HL-60/S4 treated with phorbol 12-myristate 13-acetate at 8.2 ng/mL for 4 days and 3 days (cell line): Measurements from ENCODE around the gene ACTC1.
"Not testable (repeated sequence)": the region's sequence is repeated elsewhere in the genome, so short reads cannot be mapped to it uniquely, and the experiment has no call there.

Experiments
- in situ Hi-C: fragments of 300-500 bp; cut with MboI; formaldehyde crosslinking; loops from 2 replicates; pipeline ENCODE4 v1.15.0; 2022; ENCODE audit warnings: low sequenced_read_pairs

Gene ACTC1

DNA sequence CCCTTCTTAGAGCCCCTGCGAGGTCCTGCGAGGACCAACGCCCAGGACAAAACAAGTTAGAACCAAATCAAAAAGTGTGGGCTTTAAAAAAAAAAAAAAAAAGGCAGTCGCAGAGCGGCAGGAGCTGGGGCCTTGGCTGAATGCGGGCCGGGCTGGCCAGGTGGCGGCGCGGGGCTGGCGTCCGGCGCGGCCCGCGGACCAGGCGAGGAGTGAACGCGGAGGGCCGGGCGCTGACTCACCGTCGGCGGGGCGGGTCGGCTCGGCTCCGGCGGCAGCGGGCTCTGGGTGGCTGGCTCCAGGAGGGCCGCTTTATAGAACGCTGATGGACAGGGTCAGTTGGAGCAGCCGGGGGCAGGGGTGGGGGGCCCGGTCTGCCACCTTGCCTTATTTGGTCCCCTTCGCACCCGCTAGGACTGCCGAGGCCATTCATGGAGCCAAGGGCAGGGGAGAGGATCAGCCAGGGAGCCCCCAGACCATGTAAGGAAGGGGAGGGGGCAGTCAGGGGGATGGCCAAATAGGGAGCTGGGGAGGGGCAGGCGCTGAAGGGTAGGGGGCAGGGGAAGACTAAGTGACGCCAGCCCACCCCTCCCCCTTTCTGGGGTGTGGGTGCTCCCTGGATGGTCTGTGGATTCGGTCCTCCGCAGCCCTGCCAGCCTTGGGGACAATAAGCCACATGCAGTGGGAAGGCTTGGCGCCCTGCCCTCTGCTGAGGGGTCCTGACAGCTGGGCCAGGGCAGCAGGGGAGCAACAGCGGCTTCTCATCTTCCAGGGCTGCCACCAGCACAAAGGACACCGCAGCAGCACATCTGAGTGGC is at the start of gene ACTC1:
ACTC1 (minus strand) TSS at position 283 of the 815 bp plus-strand sequence. CDS start 741 bp downstream, outside the sequence.
- in situ Hi-C loops = no loop called here

DNA sequence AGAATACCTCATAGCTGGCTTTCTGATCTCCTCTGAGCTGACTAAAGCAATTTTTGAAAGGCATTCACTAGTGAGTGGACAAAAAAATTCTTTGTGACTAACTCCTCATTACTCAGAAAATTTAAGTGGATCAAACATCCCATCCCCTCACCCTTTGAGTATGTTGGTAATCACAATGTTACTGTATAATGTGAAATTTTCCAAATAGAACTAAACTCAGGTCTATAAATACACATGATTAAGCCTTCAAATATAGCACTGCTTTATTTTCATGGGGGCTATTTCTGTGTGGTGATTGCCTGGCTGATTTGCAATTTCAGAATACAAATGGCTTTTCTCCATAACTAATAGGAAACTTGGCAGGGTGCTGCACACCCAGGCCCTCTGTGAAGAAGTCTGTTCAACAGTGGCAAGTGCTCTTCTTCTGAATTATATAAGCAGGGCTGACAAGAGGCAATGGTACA is 45.9 kb upstream of the ACTC1 start:
- in situ Hi-C loops = no loop called here

DNA sequence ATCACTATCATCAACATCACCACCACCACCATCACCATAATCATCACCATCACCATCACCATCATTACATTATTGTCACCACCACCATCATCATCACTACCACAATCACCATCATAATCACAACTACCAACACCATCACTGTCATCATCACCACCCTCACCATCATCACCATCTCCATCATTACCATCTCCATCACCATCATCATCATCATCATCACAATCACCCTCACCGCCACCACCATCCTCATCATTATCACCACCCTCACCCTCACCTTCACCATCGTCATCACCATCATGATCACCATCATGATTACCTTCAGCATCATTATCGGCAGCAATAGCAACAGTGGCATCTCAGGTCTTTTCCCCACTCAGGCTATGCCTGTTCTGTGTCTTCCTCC is 42.9 kb upstream of the ACTC1 start:
- in situ Hi-C loops = no loop called here

DNA sequence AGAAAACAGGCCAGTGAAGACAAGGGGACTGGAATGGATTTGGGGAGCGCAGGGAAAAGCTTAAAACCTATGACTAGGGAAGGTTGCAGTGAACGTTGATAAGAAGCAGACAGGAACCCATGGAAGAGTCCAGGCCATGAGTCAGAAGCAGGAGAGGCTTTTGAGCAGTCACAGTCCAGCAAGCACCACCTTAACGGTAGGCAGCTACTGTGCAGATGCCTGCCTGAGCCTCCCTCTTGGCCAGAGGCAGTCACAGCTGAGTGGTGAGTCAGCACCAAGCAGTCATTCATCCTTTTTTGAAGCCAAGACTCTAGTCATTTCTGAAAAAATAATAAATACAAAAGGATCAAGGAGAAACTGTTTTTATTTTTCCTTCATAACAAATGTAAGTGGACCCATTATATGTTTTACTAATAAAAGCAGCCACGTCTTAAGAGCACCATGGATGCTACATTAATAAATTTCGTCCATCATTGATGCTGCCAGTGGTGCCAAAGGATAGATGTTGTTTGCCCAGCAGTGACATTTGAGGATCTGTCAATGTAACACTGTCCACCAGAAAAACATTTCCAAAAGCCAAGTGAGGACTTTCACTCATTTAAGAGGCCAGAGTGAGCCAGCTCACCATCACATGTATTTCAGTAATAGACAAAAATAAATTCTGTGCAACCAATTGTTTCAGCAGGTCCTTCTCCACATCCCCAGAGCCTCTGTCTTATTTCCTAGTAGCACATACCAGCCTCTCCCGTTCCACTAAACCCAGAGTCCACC is 42.1 kb upstream of the ACTC1 start:
- in situ Hi-C loops = no loop called here

DNA sequence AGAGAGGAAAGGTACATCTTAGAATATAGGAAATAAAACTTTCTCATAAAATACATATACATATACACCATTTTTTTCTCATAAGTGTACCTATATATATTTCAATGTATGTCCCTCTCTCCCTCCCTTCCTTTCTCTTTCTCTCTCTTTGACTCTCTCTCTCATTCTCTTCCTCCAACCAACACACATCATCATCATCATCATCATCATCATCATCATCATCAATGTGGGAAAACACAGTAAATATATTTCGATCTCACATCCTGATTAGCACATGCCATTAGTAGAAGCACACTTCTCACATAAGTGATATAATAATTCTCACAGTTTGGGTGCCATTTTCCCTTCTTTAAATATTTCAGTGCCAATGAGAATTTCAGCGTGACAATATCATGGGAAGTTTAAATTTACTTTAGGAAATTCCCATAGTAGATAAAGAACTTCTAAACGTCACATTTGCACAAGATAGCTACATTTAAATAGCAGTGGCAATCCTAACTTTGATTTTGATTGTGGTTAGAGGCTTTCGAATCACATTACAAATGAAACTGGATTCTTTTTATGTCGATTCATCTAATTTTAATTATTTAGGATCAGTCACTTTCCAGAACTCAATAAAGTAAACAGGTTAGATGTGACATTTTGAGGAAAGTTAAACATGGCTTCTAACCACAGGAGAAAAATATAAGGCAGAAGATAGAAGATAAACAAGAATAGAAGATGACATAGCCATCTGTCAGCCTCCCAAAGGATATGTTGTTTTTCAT is 33.0 kb upstream of the ACTC1 start:
- in situ Hi-C loops = no loop called here

DNA sequence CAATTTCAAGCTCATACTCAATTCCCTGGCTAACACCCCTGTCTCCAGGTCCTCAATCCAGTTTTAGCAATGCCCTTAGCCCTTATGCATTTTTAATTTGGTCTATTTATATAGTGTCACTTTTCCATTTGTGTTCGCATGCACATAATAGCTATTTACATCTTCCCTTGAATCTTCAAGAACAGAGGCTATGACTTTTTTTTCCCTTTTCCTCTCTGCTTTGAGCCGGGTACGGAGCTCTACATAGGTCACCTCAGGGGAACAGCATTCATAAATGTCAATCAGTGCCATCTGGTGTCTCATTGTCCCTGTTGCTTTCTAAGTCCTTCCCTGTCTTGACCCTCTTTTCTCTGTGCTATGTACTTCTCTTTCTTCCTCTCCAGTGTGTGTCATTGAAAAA is 26.5 kb upstream of the ACTC1 start:
- in situ Hi-C loops = no loop called here

DNA sequence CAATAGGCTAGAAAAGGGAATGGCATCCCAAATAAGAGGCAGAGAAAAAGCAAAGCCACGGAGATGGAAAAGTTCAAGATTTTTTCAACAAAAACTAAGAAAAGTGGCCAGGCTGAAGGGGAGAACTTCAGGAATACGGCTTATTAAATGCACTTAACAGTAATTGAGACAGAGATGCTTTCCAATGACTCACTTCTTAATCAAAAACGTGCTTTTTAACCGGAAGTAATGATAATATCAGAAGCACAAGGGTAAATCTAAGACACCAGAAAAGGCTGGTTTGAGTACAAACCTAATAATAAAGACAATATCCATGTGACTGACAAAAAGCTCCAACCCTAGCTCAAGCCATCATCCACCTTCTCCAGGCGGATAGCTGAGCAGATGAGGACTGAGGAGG is 24.8 kb upstream of the ACTC1 start:
- in situ Hi-C loops = no loop called here

DNA sequence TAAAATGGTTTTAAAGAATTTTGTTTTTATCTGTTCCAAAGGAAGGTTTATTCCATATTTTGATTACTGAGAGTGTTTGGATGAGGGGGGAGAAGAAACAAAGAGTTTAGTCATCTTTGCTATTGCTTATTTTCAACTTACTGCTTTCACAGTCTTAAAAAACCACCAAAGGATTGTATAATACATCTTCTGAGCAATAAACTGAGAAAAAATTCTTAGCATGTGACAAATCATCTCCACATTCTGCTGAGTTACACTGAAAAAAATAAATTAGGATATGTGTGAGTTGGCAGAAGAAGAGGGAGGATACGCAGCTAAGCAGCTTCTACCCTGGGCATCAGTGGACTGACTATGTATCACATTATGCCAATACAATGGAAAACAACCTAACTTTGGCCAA is 23.2 kb upstream of the ACTC1 start:
- in situ Hi-C loops = no loop called here

DNA sequence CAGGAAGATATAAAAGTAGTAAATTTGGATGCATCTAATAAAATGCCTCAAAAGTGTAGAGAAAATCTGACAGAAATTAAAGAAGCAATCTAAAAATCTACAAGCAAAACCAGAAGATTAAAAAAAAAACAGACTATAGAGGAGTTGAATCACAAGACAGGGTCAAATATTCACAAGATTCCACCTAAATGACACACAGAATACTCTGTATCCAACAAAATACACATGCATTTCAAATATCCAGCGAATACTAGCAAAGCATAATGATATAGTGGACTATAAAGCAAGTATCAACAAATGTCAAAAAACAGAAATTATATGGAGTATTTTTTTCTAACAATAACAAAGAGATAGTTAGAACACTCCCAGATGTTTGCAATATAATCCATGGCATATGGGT is 20.5 kb upstream of the ACTC1 start:
- in situ Hi-C loops = no loop called here

DNA sequence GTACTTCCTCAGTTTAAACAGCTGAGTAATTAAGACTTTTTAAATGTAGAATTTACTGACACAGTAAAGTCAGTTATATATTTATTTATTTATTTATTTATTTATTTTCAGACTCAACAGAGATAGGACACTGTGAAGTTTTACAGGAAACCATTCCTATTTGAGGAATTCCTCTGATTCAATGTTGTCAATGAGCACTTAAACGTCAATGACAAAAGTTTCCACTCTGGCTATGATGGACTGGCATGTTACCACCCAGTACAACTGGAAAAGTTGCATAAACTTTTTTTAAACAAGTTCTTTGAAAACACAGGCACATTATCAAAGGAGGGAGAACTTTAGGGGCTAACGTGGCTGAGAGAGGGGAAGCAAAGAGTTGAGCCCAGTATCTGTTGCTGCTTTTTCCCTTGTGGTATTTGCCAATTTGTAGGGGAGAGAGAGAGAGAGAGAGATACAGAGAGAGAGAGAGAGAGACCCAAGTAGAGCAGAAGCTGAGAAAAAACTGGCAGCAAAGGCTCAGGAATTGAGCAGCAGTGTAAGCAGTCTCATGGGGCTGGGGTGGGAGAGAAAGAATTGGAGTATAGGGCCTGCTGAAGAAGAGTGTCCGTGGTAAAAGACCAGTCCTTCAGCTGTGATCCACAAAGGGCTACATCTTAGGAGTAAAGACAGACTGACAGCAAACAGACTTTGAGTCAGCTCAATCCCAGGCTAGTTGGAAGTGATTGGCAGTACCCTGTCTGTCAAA is 18.3 kb upstream of the ACTC1 start:
- in situ Hi-C loops = no loop called here

DNA sequence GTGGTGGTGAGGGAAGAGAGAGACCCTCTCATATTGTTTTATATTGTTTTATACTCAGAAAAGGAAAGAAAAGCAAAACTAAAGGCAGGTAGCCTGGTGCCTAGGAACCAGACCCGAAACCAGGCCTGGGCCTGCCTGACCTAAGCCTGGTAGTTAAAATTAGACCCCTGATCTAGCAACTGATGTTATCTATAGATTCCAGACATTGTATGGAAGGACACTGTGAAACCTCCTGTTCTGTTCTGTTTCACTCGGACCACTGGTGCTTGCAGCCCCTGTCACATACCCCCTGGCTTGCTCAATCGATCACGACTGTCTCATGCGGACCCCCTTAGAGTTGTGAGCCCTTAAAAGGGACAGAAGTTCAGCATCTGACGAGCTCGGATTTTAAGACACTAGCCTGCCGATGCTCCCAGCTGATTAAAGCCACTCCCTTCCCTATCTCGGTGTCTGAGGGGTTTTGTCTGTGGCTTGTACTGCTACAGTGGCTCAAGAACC is 17.6 kb upstream of the ACTC1 start:
- in situ Hi-C loops = not testable (repeated sequence)

DNA sequence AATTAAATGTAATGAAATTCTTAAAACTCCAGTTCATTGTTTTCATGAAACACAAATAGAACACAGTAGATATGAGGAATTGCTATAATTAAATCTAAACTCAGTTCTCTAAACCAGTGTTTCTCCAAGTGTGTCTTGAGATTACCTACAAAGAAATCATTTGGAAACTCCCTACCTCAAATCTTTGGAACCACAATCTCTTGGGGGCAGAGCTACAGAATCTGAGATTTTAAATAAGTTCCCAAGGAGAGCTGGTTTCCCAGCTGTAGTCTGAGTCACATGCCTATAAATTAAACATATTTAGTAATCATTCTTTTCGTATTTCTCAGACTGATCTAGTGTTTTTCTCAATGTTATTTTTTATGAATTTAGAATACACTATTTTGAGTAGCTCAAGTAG is 17.0 kb upstream of the ACTC1 start:
- in situ Hi-C loops = no loop called here

DNA sequence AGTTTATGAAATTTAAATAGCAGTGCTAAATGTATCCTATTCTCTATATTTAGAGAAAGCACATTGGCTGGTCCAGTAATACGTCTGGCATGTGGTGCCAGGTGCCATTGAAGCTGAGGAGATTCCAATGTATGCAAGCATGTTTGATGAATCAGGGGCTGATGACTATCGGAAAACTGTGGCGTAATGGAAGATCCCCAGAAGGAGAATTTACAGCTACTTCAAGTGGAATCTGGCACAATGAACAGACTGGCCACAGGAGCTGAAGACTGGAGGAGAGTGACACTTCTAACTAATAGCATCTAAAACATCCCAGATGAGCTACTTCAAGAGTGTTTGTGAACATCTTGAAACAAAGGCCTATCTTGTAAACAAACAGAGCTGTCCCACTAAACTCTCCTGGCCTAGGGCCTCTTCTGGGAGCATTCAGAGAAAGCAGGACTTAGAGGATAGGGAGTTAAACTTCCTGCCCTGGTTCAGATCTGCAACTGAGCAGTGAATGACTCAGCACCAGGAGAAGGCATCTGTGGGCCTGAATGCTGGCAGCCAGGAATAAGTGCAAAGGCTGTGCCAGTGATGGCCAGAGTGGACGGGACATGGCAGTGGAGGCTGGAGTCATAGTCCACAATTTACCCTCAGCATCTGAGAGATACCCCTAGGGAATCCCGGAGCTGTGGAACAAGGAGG is 15.2 kb upstream of the ACTC1 start:
- in situ Hi-C loops = no loop called here

DNA sequence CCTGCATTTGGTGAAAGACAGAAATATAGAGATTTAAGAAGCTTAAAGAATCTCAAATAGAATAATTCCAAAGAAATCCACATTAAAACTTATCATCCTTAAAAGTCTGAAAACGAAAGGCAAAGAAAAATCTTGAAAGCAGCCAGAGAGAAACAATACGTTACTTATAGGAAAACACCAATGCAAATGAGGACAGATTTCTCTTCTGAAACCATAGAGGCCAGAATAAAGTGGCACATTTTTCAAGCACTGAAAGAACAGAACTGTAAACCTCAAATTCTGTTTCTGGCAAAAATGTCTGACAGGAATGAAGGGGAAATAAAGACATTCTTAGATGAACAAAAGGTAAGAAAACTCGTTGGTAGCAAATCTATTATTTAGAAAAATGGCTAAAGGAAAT is 13.8 kb upstream of the ACTC1 start:
- in situ Hi-C loops = no loop called here

DNA sequence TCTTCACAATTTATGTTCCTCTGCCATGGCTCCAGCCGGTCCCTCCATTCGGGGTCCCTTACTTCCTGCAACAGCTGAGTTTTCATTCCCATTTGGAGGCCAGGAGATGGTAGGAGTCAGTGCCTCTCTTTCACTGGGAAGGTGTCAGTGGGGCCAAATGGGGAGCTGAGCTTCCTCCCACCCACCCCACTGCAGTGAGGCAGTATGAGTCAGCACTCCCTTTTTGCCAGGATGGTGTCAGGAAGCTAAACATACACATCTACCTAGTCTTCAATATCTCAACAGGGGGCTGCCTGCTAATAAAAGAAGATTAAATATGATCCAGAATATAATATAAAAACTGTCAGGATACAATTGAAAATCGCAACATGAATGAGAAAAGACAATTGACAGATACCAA is 12.7 kb upstream of the ACTC1 start:
- in situ Hi-C loops = no loop called here

DNA sequence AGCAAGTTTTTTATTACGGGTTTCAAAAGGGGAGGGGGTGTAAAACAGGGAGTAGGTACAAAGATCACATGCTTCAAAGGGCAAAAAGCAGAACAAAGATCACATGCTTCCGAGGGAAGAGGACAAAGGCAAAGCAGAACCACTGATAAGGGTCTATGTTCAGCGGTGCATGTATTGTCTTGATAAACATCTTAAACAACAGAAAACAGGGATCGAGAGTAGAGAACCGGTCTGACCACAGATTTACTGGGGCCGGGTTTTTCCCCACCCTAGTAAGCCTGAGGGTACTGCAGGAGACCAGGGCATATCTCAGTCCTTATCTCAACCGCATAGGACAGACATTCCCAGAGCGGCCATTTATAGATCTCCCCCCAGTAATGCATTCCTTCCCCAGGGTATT is 11.9 kb upstream of the ACTC1 start:
- in situ Hi-C loops = not testable (repeated sequence)

DNA sequence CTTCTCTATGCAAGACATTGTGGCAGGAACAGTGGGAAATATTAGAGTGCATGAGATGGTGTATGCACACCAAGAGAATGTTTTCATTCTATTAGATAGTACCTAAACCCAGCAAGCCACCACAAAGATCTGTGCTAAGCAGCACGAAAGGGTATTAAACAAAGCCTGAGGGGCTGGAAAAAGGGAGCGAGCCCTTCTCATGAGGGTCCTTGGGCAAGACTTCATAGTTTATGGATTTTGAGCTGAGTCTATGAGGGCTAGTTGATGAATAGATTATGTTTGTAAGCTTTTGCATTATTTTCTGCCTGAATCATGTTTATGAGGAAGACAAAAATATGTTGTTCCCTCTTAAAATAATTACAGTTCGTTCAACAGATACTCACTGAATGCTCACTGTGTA is 9.4 kb upstream of the ACTC1 start:
- in situ Hi-C loops = no loop called here

DNA sequence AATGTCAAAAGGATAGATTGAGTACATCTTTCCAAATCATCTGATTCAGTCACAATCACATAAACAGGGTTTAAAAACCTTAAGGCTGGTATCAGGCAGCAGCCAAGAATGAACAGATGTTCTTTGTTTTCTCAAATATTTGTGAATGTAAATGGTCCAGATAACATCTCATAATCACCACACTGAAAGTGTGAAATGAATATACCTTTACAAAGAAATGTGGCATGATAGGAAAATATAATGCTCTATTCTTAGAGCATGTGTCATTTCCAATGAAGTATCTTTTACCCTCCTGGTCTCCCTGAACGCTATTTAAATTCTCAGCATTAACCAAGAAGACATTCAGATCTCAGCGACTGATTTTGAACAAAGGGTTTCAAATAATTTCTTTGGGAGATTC is 8.8 kb upstream of the ACTC1 start:
- in situ Hi-C loops = no loop called here

DNA sequence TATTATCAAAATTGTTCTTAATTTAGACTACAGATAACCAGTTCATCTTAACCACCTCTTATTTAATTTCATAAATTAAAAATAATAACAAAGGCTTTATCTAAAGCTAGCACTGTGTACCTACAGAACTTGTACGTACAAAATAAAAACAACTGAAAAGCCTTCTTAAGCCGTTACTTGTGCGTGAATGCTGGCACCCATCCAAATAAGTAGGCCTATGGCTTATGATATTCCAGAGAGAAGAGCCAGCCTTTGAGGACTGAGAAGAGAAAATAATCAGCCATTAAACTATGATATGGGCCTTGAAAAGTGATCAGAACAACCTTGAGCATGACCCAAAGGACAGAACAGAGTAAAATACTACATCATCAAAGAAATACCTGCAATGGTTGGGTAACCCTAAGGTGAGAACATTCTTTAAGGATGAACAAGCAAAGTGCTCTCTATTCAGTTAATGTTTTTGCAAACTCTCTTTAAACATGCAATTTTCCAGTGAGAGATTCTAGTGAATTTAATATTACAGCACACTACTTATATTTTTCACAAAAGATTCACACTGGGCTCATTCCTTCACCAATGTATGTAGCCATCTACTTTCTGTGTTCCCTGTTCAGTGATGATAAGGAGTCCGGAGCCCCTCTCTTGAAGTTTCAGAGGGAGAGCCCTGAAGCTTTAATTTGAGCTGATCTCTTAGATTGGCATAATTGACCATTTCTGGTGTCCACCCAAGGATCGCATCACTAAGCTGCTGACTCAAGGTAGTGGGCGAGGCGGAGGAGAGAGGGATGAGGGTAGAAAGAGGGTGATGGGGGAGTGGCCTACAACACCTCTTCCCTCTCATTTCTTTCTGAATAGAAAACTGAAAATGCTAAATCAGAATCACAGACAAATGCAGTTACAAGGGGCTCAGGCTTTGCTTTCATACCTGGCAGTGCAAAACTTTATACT is 7.7 kb upstream of the ACTC1 start:
- in situ Hi-C loops = no loop called here
